Muscle of arm (tissue), 12 donors: ENCODE measurements around the gene ZFYVE28. TPM values are rescaled to one million over a fixed set of nuclear protein-coding genes. Genes with fewer than 3 reads are reported as not detected.

Experiments used
- DNase-seq: peaks from one replicate; pipeline ENCODE4 v3.0.0-alpha.2; 2013
- polyA plus RNA-seq, 12 donors: library from polyadenylated mRNA; unstranded; fragments of 120-200 nt; gene quantifications; one replicate each; pipeline ENCODE4 v1.2.1, GENCODE V29; 2013; ENCODE audit not compliant: insufficient read length in 12 of 12

Gene ZFYVE28
- polyA plus RNA-seq, 12 donors: 0.89 to 5.0 (median 2.1) TPM; not detected in 2

DNA sequence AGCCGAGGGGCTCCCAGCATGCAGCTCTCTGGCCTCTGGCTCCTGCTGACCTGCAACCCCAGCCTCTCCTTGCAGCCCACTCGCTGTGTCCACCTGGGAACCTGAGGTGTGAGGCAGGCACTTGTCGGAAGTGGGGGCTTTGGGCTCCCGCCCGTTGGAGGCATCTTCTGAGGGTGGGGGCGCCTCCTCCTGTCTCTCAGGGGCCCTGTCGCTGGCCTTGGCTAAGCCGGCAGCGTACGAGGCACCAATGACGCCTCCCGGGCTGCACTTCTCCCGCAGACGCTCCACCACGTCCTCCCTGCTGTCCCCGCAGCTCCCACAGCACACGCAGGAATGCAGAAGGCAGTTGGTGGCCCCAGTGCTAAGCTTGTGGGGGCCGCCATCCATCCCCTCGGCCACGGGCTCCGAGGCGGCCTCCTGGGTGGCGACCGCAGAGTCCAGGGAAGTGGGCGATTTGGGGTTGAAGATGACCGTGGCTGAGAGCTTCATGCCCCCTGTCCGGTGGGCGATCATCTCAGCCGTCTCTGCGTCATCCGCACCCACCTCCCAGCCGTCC is 114.0 kb downstream of the ZFYVE28 start:
- DNase-seq: no peak

GRCh38 chr4:2303686-2304320 is 114.6 kb downstream of the ZFYVE28 start:
- DNase-seq: no peak

DNA sequence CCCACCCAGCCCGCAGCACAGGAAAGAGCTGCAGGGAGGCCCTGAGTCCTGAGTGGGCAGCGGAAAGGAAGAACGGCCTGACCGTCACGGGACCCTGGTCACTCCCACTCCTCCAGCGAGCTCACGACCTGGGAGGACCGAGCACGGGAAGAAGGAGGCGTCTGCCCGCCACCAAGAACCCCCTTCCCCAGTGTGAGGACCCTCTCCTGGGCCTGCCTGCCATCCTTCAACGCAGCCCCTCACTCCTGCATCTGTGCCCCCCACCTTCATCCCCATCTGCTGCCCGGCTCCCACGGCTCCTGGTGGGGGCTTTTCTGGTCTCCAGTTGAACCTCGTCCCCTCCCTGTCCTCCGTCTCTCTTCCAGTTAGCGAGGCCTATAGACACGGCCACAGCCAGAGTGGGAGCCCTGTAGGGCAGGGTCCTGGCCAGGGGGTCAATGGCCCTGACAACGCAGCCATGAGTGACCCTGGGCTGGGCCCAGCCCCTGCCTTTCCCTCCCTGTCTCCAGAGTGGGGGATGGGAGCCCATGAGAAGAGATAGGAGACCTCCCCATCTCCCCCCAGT is 115.2 kb downstream of the ZFYVE28 start:
- DNase-seq: no peak

- DNase-seq: no peak
These were observed 115.9 kb downstream of the ZFYVE28 start for GRCh38 chr4:2302387-2303119.

DNA sequence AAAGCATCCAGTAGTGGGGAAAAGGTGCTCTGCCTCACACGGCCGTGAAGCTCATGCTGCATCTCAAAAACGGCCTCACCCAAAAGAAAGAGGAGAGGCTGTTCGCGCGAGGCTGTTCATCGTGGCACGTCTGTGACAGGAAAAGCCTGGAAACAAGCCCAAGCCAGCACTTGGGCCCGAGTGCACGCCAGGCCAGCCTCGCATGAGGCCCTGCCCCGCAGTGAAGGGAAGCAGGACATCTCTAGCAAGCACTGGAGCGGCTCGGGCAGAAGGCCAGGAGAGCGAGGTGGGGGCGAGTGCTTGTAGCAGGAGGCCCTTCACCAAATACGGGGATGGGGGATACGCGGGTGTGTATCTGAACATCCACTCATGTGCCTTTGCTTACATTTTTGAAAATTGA is 116.6 kb downstream of the ZFYVE28 start:
- no peak for DNase-seq

- no peak for DNase-seq
These were observed 117.2 kb downstream of the ZFYVE28 start for GRCh38 chr4:2301225-2301642.

- no peak for DNase-seq
These were observed 117.8 kb downstream of the ZFYVE28 start for GRCh38 chr4:2300431-2301224.

GRCh38 chr4:2299794-2300193 is 118.7 kb downstream of the ZFYVE28 start:
- no peak for DNase-seq

DNA sequence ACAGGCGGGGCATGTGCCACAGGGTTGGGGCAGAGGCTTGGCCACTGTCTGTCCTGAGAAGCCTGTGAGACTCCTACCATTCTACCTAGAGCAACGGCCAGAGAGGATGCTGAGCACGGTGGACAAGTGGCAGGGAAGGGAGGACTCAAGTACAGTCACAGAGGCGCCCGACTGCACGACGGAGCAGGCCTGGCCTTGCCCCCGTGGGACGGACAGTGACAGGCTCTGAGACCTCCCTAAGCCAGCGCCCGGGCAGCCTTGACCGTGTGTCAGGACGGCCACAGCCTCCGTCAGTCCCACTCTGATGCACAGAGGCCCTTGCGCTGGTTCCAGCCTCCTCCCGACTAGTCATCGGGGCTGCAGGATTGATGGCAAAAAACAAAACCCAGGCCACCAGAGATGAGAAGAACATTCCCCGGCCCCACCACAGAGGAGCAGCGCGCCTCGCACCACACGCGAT is 119.9 kb downstream of the ZFYVE28 start:
- no peak for DNase-seq

DNA sequence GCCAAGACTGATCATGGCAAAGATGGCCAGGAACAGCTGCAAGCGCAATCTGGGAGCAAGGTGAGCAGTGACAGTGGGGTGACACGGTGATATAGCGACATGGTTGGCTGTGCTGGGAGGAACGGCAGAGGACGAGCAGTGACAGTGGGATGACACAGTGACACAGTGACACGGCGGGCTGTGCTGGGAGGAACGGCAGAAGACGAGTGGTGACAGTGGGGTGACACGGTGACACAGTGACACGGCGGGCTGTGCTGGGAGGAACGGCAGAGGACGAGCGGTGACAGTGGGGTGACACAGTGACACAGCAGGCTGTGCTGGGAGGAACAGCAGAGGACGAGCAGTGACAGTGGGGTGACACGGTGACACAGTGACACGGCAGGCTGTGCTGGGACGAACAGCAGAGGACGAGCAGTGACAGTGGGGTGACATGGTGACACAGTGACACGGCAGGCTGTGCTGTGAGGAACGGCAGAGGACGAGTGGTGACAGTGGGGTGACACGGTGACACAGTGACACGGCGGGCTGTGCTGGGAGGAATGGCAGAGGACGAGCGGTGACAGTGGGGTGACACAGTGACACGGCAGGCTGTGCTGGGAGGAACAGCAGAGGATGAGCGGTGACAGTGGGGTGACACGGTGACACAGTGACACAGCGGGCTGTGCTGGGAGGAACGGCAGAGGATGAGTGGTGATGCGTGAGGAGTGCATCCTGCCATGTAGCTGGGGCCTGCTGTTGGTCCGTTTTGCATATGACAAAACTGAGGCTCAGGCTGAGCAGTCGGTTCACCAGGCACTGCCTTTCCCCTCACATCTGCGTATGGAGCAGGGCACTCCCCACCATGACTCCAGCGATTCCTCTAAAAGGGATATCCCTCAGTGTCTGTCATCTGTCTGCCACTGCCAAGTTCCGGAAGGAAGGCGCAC is 120.6 kb downstream of the ZFYVE28 start:
- no peak for DNase-seq

DNA sequence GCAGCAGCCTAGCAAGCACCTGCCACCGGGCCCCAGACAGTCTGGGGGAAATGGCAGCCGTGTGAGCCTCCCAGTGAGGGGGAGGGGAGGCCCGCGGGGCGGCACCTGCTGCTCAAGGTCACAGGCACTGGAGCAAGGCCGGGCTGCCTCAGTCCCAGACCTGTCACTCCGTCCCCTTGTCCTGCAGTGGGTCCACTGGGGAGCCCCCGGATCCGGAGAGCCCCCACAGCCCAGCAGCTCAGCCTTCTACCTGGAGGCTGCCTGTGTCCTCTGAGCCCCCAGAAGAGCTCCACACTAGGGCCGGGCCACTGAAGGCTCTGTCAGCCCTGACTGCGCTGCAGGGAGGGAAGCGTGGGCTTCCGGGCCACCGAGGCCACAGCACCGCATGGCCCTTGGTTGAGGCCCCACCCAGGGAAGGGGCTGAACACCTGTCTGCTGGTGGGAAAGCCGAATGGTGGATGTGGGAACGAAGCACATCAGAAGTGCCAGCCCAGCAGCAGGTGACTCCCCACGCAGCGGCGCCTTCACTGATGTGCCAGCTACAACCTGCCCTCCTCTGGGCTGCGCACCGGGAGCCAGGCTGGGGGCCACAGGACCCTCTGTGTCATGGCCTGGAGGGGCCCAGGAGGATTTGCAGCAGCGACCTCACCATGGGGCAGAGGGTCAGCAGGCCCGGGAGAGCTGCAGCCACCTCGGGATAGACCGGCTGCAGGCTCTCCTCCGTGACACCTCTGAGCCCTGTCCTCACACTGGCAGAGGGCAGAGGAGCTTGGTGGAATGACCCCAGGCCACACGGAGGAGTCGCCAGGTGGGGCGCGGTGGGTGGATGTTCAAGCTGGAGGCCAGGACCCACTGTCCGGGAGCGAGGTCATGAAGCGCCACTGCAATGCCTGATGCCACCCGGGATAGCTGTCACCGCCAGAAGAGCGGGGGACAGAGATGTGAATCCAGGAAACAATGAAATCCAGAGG is 121.5 kb downstream of the ZFYVE28 start:
- DNase-seq: no peak

GRCh38 chr4:2295900-2296442 is 122.5 kb downstream of the ZFYVE28 start:
- no peak for DNase-seq

DNA sequence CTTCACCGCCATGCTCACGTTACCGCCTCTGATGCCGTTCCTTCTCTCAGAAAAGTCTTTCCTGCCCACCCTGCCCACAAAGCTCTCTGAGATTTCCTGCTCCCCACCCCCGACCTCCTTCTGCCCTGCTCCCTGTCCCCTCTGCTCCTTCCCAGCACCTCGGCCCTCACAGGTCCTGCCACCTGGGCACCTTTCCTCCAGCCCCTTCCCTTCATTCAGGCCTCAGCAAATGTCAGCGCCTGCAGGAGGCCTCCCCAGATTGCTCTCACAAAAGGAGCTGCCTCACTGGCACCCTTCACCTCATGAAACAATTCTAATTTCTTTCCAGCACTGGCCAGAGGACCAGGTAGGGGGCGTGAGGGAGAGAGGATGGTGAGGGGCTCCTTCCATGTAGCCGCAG is 122.9 kb downstream of the ZFYVE28 start:
- no peak for DNase-seq

DNA sequence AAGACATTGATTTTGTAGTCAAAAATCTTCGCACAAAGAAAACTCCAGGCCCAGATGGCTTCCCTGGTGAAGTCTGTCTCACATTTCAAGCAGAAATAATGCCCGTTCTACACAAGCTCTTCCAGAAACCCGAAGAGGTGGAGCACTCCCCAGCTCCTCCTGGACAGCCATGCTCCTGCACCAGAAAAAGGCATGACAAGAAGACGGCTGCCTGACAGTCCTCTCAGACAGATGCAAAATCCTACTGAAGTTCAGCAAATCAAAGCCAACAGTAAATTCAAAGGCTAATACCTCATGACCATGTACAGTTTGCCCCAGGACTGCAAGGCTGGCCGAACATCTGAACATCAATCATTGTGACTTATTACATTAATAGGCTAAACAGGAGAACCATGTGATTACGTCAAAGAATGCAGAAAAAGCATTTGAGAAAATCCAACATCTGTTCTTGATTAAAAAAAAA is 125.8 kb downstream of the ZFYVE28 start:
- DNase-seq: no peak

GRCh38 chr4:2291705-2292645 is 126.5 kb downstream of the ZFYVE28 start:
- DNase-seq: no peak

GRCh38 chr4:2290974-2291704 is 127.3 kb downstream of the ZFYVE28 start:
- no peak for DNase-seq

- no peak for DNase-seq
These were observed 128.0 kb downstream of the ZFYVE28 start for GRCh38 chr4:2290488-2290887.
